Activated CD4-positive, alpha-beta T cell treated with anti-CD3 and anti-CD28 coated beads, Interleukin-2, amount 50 U/mL, for 16 hours (primary cell): ENCODE data around the gene RAMP3.
"Not testable (repeated sequence)": the region's sequence is repeated elsewhere in the genome, so short reads cannot be mapped to it uniquely, and the experiment has no call there.

Experiments used
- DNase-seq: peaks from one replicate; pipeline ENCODE4 v3.0.0-alpha.2; 2020

Gene RAMP3

DNA sequence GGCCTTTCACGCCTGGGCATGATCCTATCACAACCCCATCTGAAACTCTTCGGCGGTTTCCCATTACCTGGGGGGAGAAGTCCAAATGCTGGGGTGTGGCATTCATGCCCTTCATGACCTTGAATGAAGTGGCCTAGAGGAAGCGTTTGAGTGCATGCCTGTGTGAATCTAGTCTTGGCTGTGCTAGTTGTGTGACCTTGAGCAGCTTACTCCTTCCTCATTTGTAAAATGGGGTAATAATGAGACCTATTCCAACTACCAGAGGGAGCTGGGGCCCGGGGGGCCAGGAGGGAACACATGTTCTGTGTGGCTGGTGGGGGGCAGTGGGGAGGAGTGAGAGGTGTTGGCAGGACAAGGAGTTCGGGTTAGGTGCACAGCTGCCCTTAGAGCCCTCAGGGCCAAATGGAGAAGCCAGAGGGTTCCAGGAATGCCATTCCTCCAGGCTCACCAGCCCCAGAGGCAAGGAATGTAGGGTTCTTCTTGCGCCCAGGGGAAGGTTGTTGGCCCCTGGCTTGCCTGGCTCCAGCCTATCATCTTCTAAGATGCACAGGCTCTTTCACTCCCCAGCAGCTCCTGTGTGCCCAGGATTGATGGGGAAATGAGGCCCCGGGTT lies 24.8 kb upstream of the RAMP3 start:
- DNase-seq = no peak

DNA sequence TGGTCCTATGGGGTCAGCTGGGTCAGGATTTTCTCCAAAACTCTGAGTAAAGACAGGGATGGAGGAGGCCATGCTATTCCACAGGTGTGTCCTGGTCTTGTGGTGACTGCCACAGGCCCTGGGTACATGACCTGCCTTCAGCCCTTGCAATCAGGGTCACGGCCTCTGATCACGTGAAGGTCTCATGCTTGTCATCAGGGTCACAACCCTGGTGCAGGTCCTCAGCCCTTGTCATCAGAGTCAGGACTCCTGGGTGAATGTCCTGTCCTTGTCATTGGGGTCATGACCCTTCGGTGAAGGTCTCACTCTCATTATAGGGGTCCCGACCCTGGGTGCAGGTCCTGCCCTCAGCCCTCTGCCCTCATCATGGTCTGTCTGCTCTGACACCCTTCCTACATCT lies 24.2 kb upstream of the RAMP3 start:
- no peak for DNase-seq

DNA sequence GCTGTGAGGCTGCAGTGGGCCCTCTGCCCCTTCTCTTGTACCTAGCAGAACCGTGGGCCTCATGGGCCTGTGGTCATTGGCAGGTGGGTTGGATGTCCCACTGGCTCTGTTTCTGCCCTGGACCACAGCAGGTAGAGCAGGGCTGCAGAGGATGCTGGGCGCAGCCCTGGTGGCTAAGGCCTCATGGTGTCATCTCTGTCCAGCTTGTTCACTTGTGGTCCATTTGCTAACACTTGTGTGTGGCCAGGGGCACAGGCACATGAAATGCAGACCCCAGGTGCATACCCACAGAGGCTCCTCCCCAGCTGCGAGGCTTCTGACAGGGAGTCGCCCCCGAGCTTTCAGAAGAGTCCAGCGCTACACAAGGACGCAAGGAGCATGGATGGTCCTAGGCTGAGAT lies 23.7 kb upstream of the RAMP3 start:
- no peak for DNase-seq

DNA sequence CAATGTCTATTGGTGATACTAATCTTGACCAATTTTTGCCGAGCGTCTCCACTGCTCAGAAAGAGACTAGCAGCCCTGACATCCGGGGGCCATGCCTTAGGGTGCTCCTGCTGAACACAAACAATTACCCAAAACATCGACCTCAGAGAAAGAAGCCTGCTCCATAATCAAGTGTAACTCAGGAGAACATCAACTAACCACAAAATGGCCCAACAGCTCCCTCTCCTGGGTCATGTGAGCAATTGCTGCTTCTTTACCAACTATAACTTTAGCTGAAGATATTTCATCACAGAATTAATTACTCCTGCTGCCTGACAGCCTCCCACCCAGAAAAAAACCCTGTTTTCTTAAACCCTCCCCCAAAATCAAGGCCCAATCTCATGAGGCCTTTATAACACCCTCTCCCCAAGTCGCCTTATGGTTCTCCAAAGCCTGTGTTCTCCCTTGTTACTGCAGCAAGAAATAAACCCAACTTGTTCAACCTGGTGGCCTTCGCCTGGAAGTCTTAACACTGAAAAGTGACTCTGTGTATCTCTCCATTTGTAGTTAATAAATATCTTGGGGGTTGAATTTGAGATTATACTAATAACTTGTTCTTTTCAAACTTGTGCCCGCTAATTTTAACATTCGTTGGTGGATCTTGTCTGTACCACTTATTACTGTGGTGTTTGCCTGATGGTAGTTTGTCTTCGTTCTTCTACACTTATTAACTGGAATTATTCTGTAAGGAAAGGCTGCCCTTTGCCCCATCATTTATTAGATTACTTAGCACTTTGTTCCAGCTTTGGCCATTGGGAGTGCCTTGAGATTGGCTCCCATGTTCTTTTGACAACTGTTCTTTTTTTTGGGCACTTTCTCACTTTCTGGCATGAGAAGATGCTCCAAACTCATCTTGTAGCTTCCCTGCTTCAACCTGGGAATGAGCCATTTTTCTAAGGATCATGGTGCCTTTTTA lies 21.2 kb upstream of the RAMP3 start:
- peak; percentile 81 for DNase-seq

DNA sequence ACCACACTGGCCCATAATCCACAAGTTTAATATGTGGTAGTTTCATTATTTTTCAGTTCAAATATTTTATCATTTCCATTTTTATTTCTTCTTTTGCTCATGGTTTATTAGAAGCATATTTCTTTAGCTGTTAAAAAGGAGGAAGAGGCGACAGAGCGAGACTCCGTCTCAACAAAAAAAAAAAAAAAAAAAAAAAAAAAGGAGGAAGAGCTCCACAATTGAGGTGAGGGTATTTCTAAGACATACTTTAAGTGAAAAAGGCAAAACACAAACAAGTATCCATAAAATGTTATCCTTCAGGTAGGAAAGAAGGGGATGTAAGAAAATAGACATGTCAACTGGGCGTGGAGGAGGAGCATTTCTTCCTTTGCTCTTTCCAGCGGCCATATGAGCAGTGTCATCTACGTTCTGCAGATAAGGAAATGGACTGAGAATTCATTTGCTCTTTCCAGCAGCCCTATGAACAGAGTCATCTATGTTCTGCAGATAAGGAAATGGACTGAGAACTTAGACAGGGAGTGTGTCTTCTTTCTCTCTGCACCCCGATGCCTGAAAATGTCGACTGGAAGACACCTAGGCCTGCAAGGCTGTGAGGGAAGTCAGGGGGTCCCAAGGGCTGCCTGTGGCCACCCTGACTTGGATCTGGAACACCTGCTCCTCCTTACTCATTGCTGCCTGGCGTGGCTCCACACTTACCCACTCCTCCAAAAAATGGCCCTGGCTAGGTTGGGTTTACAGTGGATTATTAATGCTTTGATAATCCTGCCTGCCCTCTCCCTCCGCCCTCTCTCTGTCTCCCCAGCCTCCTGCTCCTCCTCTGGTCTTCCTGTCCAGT lies 18.9 kb upstream of the RAMP3 start:
- no peak for DNase-seq

DNA sequence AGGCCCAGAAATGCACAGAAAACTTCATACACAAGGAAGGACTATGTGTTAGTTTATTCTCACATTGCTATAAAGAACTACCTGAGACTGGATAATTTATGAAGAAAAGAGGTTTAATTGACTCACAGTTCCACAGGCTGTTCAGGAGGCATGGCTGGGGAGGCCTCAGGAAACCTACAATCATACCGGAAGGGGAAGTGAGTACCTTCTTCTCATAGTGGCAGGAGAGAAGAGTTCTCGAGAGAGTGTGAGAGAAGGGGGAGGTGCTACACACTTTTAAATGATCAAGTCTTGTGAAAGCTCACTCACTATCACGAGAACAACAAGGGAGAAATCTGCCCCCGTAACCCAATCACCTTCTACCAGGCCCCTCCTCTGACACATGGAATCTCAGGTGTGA lies 16.8 kb upstream of the RAMP3 start:
- DNase-seq = peak; percentile 9

DNA sequence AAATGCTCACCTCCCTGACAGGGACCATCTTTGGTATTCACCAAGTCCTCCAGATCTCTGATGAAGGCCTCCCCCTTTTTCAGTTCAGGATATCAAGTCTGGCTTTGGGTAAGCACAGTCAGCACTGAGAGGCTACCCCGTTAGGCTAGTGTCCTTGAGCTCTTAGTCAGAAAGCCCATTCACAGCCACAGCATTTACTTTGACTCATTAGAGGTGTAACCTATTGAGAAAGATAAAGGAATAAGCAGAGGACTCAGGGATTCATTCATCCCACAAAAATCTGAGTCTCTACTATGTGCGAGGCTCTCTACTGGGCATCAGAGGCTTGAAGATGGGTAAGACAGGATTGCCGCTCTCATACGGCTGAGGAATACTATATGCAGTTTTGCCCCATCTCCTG lies 14.0 kb upstream of the RAMP3 start:
- DNase-seq = no peak

DNA sequence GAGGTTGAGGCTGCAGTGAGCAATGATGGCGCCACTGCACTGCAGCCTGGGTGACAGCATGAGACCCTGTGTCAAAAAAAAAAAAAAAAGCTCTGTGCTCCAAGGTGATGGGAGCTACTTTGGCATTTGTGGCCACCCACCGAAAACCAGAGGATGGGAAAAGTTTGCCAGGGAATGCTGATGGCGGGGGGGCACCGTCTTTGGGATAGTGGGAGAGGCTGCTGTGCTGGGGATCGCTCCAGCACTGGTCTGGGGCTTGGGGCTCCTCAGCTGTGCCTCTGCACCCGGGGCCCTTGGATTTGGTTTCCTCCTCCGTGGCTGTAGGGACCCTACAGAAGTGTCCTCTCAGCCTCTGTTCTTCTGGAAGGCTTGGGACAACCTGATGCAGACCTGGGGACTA lies 11.7 kb upstream of the RAMP3 start:
- DNase-seq = no peak

DNA sequence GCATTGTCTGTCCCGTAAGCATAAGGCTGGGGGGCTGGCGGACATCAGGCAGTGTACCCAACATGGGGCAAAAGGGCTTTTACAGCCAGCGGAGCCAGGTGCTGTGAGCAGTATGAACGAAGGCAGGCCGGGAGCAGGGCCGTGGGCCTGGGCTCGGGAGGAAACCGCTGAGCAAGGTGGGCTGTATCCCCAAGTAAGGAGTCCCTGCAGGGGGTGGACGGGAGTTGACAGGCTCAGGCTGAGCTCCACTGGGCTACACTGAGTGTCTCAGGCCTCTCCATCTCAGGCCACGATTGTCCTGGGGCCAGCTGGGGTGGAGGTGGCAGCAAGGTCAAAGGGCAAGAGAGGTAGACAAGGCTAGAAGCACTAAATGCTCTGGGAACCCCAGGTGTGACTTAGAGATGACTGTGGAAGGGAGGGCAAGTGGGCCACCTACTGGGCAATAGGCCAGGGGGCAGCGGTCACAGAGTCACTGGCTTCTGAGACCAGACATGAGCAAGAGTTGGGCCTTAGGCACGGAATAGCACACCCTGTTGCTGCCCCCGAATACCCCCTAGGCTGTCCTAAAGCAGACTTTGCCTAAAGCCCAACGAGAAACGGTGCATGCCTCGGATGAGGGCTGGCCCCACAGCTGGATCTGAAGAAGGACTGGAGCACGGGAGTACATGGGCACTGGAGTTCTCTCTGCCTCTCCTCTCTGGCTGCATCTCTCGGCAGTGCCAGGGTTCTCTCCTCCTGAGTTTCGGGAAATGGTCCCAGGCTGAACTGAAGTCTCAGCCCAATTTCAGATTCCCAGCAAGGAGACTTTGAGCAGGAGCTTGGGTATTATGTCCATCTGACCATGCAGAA lies 10.8 kb upstream of the RAMP3 start:
- DNase-seq = no peak

DNA sequence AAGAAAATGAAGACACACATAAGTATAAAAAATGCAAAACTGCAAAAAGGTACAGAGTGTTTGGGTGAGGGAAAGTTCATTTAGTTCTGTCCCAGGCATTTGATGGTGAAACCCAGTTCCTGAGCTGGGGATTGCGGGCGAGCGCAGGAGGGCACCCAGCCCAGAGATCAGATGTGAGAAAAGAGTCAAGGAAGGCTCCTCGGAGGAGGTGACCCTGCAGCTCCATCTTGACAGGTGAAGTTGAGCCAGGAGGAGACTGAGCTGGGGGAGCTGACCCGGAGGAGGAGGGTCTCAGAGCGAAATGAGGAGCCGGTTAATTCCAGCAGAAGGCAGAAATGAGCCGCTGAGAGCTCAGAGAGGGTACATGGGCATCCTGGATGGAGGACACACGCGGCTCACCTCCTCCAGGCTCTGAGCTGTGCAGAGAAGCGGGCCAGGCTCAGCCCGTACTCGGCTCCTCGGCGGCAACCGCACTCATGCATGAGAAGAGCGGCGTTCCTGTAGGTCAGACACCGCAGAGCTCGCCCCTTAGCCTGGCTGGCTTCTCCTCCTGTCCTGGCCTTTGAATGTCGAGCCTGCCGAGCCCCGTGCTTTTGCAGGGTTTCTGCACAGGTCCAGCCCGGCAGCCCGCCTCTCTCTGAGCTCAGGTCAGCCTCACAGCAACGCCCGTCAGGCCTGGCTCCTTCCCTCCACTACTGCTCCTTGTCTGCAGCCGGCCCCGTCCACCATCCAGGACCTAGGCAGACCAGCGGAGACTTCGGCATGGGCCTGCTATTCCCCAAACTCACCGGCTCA lies 9.5 kb upstream of the RAMP3 start:
- DNase-seq = no peak

DNA sequence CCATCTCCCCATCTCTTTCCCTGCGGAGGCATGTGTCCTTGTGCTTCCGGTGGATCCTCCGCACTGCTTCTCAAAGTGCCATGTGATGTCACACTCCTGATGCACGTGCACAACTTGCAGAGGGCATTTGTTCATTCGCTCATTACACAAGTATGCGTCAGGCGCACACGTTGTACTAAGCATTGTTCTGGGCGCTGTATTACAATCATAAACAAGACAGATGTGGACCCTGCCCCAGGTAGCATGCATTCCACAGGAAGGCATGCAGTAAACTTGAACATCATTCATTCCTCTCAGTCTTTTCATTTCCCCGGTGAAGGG lies 9.0 kb upstream of the RAMP3 start:
- no peak for DNase-seq

DNA sequence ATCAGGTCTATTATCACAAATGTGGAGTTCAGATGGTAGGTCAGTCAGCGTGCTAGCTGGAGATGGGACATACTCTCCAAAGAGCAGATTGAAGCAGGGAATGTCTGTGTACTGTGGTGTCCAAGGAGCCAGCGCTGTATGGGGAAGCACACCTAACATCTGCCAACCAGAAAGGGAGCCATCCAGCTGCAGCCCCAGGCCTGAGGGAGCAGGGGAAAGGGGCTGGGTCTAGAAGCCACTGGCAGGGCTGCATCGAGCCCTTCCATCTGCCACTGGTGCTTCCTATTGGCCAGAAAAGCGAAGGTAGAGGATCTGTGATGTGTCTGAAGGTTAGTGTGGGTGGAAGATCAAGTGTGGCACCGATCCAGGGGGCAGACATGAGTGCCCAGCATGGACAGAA lies 8.0 kb upstream of the RAMP3 start:
- no peak for DNase-seq

DNA sequence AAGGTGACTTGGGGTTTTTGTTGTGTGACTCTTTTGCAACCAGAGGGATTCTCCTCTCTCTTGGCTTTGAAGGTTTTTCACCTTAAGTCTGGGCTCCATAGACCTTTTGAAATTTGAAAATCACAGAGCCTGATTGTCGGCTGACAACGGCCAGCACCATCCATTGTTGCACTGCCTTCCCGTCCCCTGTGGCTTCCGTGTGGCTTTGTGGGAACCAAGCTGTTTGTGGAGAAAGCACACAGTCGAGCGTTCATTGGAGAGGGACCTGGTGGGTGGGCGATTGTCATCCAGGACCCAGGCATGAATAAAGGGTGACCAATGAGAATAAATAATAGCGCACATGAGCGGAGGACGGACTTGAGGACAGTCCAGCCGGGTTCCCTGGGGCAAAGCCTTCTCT lies 7.4 kb upstream of the RAMP3 start:
- DNase-seq = no peak

DNA sequence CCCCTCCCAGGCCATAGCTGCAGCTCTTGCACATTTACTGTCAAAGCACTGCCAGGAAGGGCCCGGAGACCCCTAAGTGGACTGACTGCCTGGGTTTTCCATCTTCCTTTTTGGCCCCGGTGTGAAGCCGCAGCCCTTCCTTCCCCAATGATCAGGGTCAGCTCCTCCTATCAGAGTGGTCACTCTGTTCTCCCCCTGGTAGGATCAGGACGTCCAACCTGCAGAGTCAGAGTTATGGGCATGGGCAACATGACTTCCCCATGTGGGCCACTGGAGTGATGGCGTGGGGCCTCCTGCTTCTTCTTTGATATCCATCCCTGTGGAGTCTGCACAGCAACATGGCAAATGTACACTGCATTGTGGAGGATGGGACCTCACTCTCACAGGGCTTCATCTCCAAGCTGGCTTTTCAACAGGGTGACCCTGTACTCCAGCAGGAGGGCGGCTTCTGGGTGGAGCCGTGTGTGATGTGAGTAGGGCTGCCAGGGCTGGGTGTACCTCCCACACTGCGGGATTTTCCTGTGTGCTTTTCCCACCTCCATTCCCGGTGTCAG lies 6.4 kb upstream of the RAMP3 start:
- DNase-seq = no peak

DNA sequence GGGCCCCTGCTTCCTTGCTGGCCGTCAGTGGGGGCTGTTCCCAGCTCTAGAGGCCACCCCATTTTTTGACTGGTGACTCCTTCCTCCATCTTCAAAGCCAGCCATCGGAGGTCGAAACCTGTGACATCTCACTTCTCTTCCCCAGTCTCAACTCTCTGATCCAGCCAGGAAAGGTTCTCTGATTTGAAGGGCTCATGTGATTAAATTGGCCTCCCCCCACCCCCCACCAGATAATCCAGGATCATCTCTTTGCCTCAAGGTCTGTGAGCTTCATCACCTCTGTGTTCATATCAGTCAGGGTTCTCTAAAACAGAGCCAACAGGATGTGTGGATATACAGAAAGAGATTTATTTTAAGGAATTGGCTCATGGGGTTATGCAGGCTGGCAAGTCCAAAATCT lies 5.6 kb upstream of the RAMP3 start:
- DNase-seq = no peak

DNA sequence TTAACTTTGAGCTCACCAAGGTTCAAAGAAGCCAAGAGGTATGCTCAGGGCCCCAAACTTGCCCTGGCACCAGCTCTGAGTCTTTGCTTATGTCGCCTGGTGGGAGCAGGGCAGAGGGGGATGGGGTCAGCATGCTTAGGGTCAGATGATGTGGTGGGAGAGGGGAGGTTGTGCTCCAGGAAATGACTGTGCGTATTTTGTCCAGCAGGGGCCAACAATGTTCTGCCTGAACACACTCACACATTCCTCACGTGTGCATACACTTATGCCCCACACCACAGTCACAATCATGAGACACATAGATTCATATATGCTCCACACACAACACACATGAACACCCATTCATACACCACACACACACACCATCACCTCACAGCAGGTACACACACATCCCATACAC lies 4.4 kb upstream of the RAMP3 start:
- DNase-seq = no peak

DNA sequence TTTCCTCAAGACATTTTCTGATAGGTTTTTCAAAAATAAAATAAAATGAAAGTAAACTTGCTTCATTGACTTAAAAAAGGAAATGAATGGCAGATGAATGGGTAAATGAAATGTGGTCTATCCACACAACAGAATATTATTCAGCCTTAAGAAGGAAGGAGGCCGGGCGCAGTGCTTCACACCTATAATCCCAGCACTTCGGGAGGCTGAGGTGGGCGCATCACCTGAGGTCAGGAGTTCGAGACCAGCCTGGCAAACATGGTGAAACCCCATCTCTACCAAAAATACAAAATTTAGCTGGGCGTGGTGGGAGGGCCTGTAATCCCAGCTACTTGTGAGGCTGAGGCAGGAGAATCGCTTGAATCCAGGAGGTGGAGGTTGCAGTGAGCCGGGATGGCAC lies 3.7 kb upstream of the RAMP3 start:
- DNase-seq = not testable (repeated sequence)

DNA sequence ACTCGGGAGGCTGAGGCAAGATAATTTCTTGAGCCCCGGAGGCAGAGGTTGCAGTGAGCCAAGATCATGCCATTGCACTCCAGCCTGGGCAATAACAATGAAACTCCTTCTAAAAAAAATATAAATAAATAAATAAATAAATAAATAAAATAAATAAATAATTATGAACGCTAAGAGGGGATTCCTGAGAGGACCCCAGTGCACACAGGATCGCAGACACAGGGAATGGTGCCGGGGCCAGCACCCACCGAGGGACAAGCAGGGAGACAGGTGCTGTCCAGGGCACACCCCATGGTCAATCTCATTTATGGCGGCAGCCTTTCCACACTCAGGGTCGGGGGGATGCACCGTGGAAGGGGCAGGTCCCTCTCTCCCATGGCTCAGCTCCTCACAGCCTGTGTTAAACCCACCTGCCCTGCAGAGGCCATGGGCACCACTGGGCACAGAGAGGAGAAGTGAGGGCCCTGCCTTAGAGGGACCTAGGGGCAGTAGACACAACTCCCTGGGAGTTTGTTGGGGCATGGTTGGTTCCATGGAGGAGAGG lies 2.2 kb upstream of the RAMP3 start:
- DNase-seq = no peak

DNA sequence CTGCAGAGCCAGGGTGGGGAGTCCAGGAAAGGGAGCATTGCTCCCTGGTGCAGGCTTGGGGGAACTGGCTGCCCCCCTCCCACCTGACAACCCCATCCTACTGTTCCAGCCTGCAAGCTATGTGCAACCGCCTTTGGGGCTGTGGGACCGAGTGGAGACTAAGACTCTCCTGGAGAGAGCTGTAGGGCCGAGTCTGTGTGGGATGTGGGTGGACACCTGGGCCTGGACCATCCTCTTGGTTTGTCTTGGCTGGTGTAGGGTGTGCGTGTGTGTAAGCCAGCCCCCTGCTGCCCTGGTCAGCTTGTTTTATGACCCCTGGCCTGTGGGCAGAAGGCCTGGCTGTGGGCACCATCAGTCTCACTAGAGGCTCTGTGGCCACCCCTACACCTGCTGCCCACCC lies 1.6 kb upstream of the RAMP3 start:
- DNase-seq = no peak

DNA sequence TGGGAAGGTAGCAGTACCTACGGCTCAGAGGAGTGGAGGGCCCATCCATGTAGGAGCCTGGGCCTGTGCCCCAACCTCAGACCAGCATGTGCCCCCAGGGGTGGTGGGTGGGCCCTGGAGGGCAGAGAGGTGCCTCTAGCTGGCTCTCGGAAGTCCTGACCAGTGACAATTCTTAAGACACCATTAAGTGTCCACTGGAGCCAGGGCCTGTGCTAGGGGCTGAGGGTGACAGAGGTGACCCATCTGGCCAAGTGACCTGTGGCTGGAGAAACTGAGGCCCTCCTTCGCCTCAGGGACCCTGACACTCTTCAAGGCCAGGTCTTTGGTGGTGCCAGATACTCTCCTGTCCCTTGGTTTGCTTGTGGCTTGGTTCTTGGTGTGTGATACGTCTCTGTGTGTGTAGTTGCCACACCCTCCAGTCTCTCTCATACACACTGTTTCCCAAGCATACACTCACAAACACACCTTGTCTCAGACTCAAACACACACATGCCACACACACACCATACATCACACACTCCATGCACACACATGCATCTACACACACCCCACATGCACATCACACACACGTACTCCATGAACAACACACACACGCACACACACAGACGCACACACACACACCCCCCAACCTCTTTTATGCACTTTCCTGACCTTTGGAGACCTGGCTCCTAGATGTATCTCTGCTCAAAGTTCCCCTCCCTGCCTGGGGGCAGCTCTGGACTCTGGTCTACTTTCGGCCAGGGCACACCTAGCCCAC lies 897 bp upstream of the RAMP3 start:
- no peak for DNase-seq

DNA sequence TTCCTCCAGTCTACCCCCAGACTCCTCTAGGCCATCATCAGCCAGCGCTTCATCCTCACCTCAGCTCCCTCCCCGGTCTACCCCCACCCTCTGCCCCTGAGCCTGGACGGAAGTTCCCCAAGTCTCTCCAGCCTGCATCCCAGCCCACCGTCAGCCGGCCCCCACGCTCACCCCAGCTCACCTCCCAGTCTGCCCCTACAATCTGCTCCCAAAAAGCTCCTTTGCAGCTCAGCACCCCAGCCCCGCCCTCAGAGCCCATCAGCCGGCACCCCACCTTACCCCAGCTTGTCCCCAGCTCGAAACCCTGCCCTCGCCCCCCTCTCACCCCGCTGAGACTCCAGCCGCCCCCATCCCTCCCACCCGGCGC lies 322 bp upstream of the RAMP3 start:
- DNase-seq = no peak
